HepG2 (cell line): Measurements from ENCODE around the gene CHST11. TPM values are rescaled to one million over a fixed set of nuclear protein-coding genes. Genes with fewer than 3 reads are reported as not detected.

Experiments used
- ATAC-seq: fragments of 200-7000 bp; cut with Tn5 transposase; 3 replicates; pipeline ENCODE4 v1.9.1; 2020; ENCODE audit warnings: mild to moderate bottlenecking, moderate library complexity
- BruUV-seq: library from RNA; stranded (reverse); fragments of 400-500 nt; replicated peaks from 2 replicates; lab custom pipeline; 2021; lab: Mats Ljungman, UMichigan
- CTCF ChIA-PET: fragments of 300-600 bp; formaldehyde crosslinking; extraction: SDS; loops from one replicate; lab custom pipeline; 2021; ENCODE audit warnings: low total read pairs, inconsistent platforms, low intra/inter-chr PET ratio; lab: Yijun Ruan, JAX
- POLR2A ChIA-PET: fragments of 350-600 bp; sonication (Branson Sonifier 250); formaldehyde crosslinking; loops from one replicate; lab custom pipeline; 2020; ENCODE audit warnings: antibody characterized with exemption, inconsistent platforms; lab: Yijun Ruan, JAX
- DNase-seq: peaks from one replicate; pipeline ENCODE4 v3.0.0-alpha.2; 2015; ENCODE audit warnings: low spot score
- FAIRE-seq: peaks from 3 replicates; lab custom pipeline; 2011; peaks lifted over from hg19 to GRCh38; lab: Jason Lieb, UNC
- H2AFZ ChIP-seq: one replicate; pipeline ENCODE4 v1.6.1; 2011; ENCODE audit warnings: low read length, inconsistent platforms
- H3K27ac ChIP-seq: fragments of 300-600 bp; 3 replicates; pipeline ENCODE4 v1.8.0; 2011; ENCODE audit warnings: mixed run types, mild to moderate bottlenecking, mixed read lengths, low read length, inconsistent platforms; ENCODE audit not compliant: insufficient read depth; ENCODE audit errors: extremely low read length
- H3K27me3 ChIP-seq, 2 experiments: fragments of 200-600 bp in 1 of 2; 2 replicates in 1 of 2; 3 replicates in 1 of 2; pipeline versions ENCODE4 v1.6.0 to v1.8.0; 2011; ENCODE audit warnings: low read length in 2 of 2, mild to moderate bottlenecking in 2 of 2, moderate library complexity in 2 of 2, inconsistent platforms in 1 of 2; ENCODE audit not compliant: insufficient read depth in 2 of 2, control insufficient read depth in 1 of 2
- H3K36me3 ChIP-seq, 2 experiments: fragments of 200-600 bp in 1 of 2; replicated peaks in 1 of 2; 2 replicates in 1 of 2; 3 replicates in 1 of 2; pipeline versions ENCODE4 v1.5.1 to v1.8.0; 2011; ENCODE audit warnings: low read length in 2 of 2, inconsistent platforms in 1 of 2; ENCODE audit not compliant: insufficient read depth in 2 of 2, control insufficient read depth in 1 of 2
- H3K4me1 ChIP-seq: 2 replicates; pipeline ENCODE4 v1.5.1; 2012; ENCODE audit warnings: low read length, inconsistent platforms; ENCODE audit not compliant: insufficient read depth
- H3K4me2 ChIP-seq: 2 replicates; pipeline ENCODE4 v1.6.0; 2011; ENCODE audit warnings: low read depth, low read length, inconsistent platforms
- H3K4me3 ChIP-seq, 3 experiments: fragments of 200-600 bp in 1 of 3; sonication (generic), shearing (Covaris generic) in 1 of 3; replicated peaks in 1 of 3; 2 replicates each; pipeline ENCODE4 v1.5.1; 2011 to 2016; ENCODE audit warnings: low read length in 3 of 3, inconsistent platforms in 2 of 3, low read depth in 2 of 3, mild to moderate bottlenecking in 2 of 3, control low read depth in 1 of 3, mixed read lengths in 1 of 3; ENCODE audit not compliant: insufficient read depth in 1 of 3
- H3K79me2 ChIP-seq: one replicate; pipeline ENCODE4 v1.6.1; 2011; ENCODE audit warnings: low read length, inconsistent platforms; ENCODE audit not compliant: insufficient read depth
- H3K9ac ChIP-seq: 2 replicates; pipeline ENCODE4 v1.6.0; 2011; ENCODE audit warnings: mild to moderate bottlenecking, low read depth, low read length, inconsistent platforms; ENCODE audit not compliant: insufficient read depth
- H3K9me3 ChIP-seq: 2 replicates; pipeline ENCODE4 v1.5.1; 2012; ENCODE audit warnings: mild to moderate bottlenecking, low read length
- H4K20me1 ChIP-seq: 2 replicates; pipeline ENCODE4 v1.6.0; 2011; ENCODE audit warnings: inconsistent platforms, mild to moderate bottlenecking, low read length, moderate library complexity; ENCODE audit not compliant: insufficient read depth
- ATF7-NPFF ChIP-seq: sonication (generic); formaldehyde crosslinking; IDR thresholded peaks from 2 replicates; pipeline ENCODE4 v1.8.1; 2023; ENCODE audit warnings: mild to moderate bottlenecking, low read depth, missing genetic modification reagents, moderate library complexity
- BRD4 ChIP-seq: sonication (generic); formaldehyde crosslinking; IDR thresholded peaks from 2 replicates; pipeline ENCODE4 v1.4.0; 2020; ENCODE audit warnings: missing genetic modification reagents
- CCDC6 ChIP-seq: sonication (generic); formaldehyde crosslinking; IDR thresholded peaks from 2 replicates; pipeline ENCODE4 v1.8.1; 2022; ENCODE audit warnings: mild to moderate bottlenecking, missing genetic modification reagents, moderate library complexity
- DNMT3B ChIP-seq: conservative IDR thresholded peaks from 2 replicates; pipeline ENCODE4 v1.6.1; 2016; ENCODE audit warnings: missing biosample characterization, control low read depth
- GZF1 ChIP-seq: sonication (generic); formaldehyde crosslinking; IDR thresholded peaks from 2 replicates; pipeline ENCODE4 v1.5.1; 2020; ENCODE audit warnings: mild to moderate bottlenecking, missing genetic modification reagents
- KLF11 ChIP-seq: IDR thresholded peaks from 2 replicates; pipeline ENCODE4 v1.6.1; 2016; ENCODE audit warnings: missing compliant biosample characterization
- NCOA2 ChIP-seq: sonication (generic); formaldehyde crosslinking; IDR thresholded peaks from 2 replicates; pipeline ENCODE4 v1.8.0; 2022; ENCODE audit warnings: inconsistent platforms
- ZNF496 ChIP-seq: sonication (generic); formaldehyde crosslinking; IDR thresholded peaks from 2 replicates; pipeline ENCODE4 v1.8.1; 2023; ENCODE audit warnings: mild to moderate bottlenecking, moderate library complexity, missing genetic modification reagents; ENCODE audit not compliant: insufficient replicate concordance
- ZNF878 ChIP-seq: sonication (generic); formaldehyde crosslinking; IDR thresholded peaks from 2 replicates; pipeline ENCODE4 v1.8.1; 2023; ENCODE audit warnings: mild to moderate bottlenecking, missing genetic modification reagents, moderate library complexity
- ZSCAN12 ChIP-seq: sonication (generic); formaldehyde crosslinking; IDR thresholded peaks from 2 replicates; pipeline ENCODE4 v1.9.0; 2021; ENCODE audit warnings: mild to moderate bottlenecking, missing genetic modification reagents
- WGBS: methylation state at CpG from one replicate; pipeline ENCODE4 v1.1.6; 2017; ENCODE audit warnings: low lambda C conversion rate; 5-methylcytosine and 5-hydroxymethylcytosine counted together
- in situ Hi-C: cut with HindIII; loops from 2 replicates; pipeline ENCODE4 v1.10.0; 2017; ENCODE audit warnings: low pct_unique_long_range_greater_than_20kb; ENCODE audit not compliant: extremely low pct_ligation_motif_present
- intact Hi-C: fragments of 100-400 bp; cut with micrococcal nuclease; formaldehyde crosslinking; loops from one replicate; pipeline ENCODE4 v1.10.0; 2022; ENCODE audit not compliant: unreplicated experiment
- polyA plus RNA-seq, 8 experiments: library from polyadenylated mRNA; depleted of rRNA in 3 of 8; stranded (reverse) in 7 of 8; unstranded in 1 of 8; fragments of >200 nt; fragmentation: Illumina TruSeq in 4 of 8; extraction: Trizol in 4 of 8; gene quantifications; 2 replicates each; pipeline versions ENCODE4 v1.2.1 to v1.2.3, GENCODE V29; 2011 to 2016; ENCODE audit warnings: low read depth in 4 of 8, missing spikeins in 1 of 8, mixed read lengths in 1 of 8; ENCODE audit not compliant: insufficient read depth in 1 of 8
- total RNA-seq, 5 experiments: library from RNA; depleted of rRNA; stranded (reverse); fragments of >200 nt; fragmentation: Illumina TruSeq; extraction: Trizol; gene quantifications; 2 replicates each; pipeline ENCODE4 v1.2.3, GENCODE V29; 2016; ENCODE audit warnings: low read depth in 1 of 5
- TF ChIP-seq, protein P1 (sequence below): sonication (generic); formaldehyde crosslinking; IDR thresholded peaks from 2 replicates; pipeline ENCODE4 v1.5.0; 2020; ENCODE audit warnings: mild to moderate bottlenecking, missing genetic modification reagents
- TF ChIP-seq, protein P2 (sequence below), 2 experiments: sonication (generic) in 1 of 2; formaldehyde crosslinking in 1 of 2; IDR thresholded peaks; 2 replicates each; pipeline versions ENCODE4 v1.5.1 to v1.6.1; 2011 to 2020; ENCODE audit warnings: borderline replicate concordance in 1 of 2, low read depth in 1 of 2, low read length in 1 of 2, mild to moderate bottlenecking in 1 of 2, missing genetic modification reagents in 1 of 2, moderate library complexity in 1 of 2
- TF ChIP-seq, protein P3 (sequence below): sonication (generic); formaldehyde crosslinking; IDR thresholded peaks from 2 replicates; pipeline ENCODE4 v1.8.0; 2022; ENCODE audit warnings: missing genetic modification reagents, mild to moderate bottlenecking, moderate library complexity, borderline replicate concordance
- TF ChIP-seq, protein P4 (sequence below): sonication (generic); formaldehyde crosslinking; IDR thresholded peaks from 2 replicates; pipeline ENCODE4 v1.4.0; 2020; ENCODE audit warnings: low read depth, mild to moderate bottlenecking, missing genetic modification reagents

CHST11 gene
- total and polyA plus RNA-seq, 2 of the 13 experiments (the other 11 are each of a cell fraction or from before 2014, with no cell fraction given) = 0.15 TPM; not detected in 1

DNA sequence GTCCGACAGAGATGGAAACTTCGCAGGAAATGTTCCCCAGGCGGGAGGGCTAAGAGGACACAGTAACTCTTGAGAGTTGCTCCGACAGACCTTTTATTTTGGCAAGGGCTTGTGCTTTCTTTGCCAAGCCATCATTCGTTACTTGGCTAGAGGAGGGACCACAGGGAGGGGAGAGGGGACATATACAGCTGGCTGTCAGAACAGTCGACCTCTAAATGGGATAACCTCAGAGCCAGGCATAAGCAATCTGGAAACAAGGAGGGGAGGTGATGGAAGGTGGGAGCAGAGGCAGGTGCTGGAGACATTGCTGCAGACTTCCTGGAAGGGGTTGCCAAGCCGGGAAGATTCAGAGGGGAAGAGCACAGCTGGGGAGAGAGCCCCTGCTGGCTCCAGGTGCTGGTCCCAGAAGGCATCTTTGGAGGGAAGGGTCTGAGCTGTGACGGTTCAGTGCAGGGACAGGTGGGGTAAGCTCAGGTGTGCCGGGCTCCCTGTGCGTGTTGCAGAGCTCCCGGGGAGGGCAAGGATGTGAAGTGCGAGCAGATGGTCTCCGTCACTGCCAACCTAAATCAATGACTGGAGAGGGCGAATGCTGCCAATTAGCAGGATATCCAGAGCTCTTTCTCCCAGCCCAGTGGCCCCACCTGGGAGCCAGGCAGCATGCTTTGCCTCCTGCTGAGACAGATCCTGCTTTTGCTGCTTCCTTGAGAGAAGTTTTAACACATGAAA is 50.1 kb downstream of the CHST11 start:
- WGBS = 0% methylated on average over 3 of the region's 14 CpGs

More for the DNA sequence above, 50.1 kb downstream of the CHST11 start:
- Histone ChIP-seq H3K4me3 (no peak overlapping the region), H3K27ac (no peak overlapping the region), H3K27me3 (peaks cover 0 to 15% of the 10 kb centered on the region in 2 experiments; a peak in 1 of 5 replicates), H3K4me1 (no peaks in the 10 kb centered on the region), H3K9ac (no peak overlapping the region), H4K20me1 (no peaks in the 10 kb centered on the region), H2AFZ (no peak overlapping the region), H3K9me3 (no peaks in the 10 kb centered on the region), H3K4me2 (no peak overlapping the region), H3K36me3 (no peaks in the 10 kb centered on the region), H3K79me2 (no peaks in the 10 kb centered on the region)
- BruUV-seq = no TSS peak
- POLR2A ChIA-PET = no interaction called here
- ATAC-seq = no peak
- intact Hi-C loops (no loop called here), in situ Hi-C loops (no loop called here)
- TF ChIP-seq, protein P1, sequence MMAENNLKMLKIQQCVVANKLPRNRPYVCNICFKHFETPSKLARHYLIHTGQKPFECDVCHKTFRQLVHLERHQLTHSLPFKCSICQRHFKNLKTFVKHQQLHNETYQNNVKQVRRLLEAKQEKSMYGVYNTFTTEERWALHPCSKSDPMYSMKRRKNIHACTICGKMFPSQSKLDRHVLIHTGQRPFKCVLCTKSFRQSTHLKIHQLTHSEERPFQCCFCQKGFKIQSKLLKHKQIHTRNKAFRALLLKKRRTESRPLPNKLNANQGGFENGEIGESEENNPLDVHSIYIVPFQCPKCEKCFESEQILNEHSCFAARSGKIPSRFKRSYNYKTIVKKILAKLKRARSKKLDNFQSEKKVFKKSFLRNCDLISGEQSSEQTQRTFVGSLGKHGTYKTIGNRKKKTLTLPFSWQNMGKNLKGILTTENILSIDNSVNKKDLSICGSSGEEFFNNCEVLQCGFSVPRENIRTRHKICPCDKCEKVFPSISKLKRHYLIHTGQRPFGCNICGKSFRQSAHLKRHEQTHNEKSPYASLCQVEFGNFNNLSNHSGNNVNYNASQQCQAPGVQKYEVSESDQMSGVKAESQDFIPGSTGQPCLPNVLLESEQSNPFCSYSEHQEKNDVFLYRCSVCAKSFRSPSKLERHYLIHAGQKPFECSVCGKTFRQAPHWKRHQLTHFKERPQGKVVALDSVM (CRISPR knock-in tag) = no peak
- TF ChIP-seq NCOA2 (CRISPR knock-in tag) = no peak
- TF ChIP-seq BRD4 (CRISPR knock-in tag) = no peak
- no peak for TF ChIP-seq DNMT3B (CRISPR knock-in tag)
- TF ChIP-seq ATF7-NPFF (CRISPR knock-in tag) = no peak
- no peak for TF ChIP-seq KLF11
- TF ChIP-seq, protein P2, sequence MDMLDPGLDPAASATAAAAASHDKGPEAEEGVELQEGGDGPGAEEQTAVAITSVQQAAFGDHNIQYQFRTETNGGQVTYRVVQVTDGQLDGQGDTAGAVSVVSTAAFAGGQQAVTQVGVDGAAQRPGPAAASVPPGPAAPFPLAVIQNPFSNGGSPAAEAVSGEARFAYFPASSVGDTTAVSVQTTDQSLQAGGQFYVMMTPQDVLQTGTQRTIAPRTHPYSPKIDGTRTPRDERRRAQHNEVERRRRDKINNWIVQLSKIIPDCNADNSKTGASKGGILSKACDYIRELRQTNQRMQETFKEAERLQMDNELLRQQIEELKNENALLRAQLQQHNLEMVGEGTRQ (IDR thresholded peaks at IDR 0.05; ENCODE audit: low read depth, low read length) = no peak
- TF ChIP-seq, protein P2 (CRISPR knock-in tag; IDR thresholded peaks at IDR 0.05; ENCODE audit: borderline replicate concordance) = no peak
- TF ChIP-seq CCDC6 (CRISPR knock-in tag) = no peak
- TF ChIP-seq ZNF496 (CRISPR knock-in tag) = no peak
- no peak for TF ChIP-seq GZF1 (CRISPR knock-in tag)
- TF ChIP-seq, protein P3, sequence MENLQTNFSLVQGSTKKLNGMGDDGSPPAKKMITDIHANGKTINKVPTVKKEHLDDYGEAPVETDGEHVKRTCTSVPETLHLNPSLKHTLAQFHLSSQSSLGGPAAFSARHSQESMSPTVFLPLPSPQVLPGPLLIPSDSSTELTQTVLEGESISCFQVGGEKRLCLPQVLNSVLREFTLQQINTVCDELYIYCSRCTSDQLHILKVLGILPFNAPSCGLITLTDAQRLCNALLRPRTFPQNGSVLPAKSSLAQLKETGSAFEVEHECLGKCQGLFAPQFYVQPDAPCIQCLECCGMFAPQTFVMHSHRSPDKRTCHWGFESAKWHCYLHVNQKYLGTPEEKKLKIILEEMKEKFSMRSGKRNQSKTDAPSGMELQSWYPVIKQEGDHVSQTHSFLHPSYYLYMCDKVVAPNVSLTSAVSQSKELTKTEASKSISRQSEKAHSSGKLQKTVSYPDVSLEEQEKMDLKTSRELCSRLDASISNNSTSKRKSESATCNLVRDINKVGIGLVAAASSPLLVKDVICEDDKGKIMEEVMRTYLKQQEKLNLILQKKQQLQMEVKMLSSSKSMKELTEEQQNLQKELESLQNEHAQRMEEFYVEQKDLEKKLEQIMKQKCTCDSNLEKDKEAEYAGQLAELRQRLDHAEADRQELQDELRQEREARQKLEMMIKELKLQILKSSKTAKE (CRISPR knock-in tag) = no peak
- TF ChIP-seq ZNF878 (CRISPR knock-in tag) = no peak
- TF ChIP-seq ZSCAN12 (CRISPR knock-in tag) = no peak
- TF ChIP-seq, protein P4, sequence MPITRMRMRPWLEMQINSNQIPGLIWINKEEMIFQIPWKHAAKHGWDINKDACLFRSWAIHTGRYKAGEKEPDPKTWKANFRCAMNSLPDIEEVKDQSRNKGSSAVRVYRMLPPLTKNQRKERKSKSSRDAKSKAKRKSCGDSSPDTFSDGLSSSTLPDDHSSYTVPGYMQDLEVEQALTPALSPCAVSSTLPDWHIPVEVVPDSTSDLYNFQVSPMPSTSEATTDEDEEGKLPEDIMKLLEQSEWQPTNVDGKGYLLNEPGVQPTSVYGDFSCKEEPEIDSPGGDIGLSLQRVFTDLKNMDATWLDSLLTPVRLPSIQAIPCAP (CRISPR knock-in tag) = no peak
- no peak for DNase-seq
- CTCF ChIA-PET = no interaction called here
- FAIRE-seq = no peak
